NCI-H2107 treated with DMSO at 0.1 percent for 48 hours (cell line): ENCODE measurements around the gene LCNL1.

ENCODE experiments used
- DNase-seq: peaks from one replicate; lab custom pipeline; 2025; ENCODE audit not compliant: unreplicated experiment; lab: John Stamatoyannopoulos, UW

LCNL1 gene

GRCh38 chr9:136946228-136947027 lies 36.4 kb upstream of the LCNL1 start:
- DNase-seq = no peak

- no peak for DNase-seq
Measured at GRCh38 chr9:136947028-136947891, 35.5 kb upstream of the LCNL1 start.

- DNase-seq = no peak
Measured at GRCh38 chr9:136947955-136948510, 34.8 kb upstream of the LCNL1 start.

GRCh38 chr9:136949239-136949816 lies 33.5 kb upstream of the LCNL1 start:
- peak; percentile 46 for DNase-seq

GRCh38 chr9:136949817-136950655 lies 32.8 kb upstream of the LCNL1 start:
- DNase-seq = peak; percentile 84

- no peak for DNase-seq
Measured at GRCh38 chr9:136950656-136951276, 32.0 kb upstream of the LCNL1 start.

GRCh38 chr9:136951541-136952320 lies 31.1 kb upstream of the LCNL1 start, which contains the start of gene LCN12:
TSS of gene LCN12 (plus strand) at chr9:136952273. CDS start at chr9:136952328, 55 bp downstream.
- no peak for DNase-seq

GRCh38 chr9:136952321-136952850 lies 30.4 kb upstream of the LCNL1 start:
- DNase-seq = no peak

GRCh38 chr9:136952876-136953770 lies 29.7 kb upstream of the LCNL1 start:
- no peak for DNase-seq

GRCh38 chr9:136953771-136954269 lies 29.0 kb upstream of the LCNL1 start:
- no peak for DNase-seq

GRCh38 chr9:136954270-136955083 lies 28.3 kb upstream of the LCNL1 start:
- no peak for DNase-seq

- no peak for DNase-seq
Measured at GRCh38 chr9:136955202-136955942, 27.4 kb upstream of the LCNL1 start.

- DNase-seq = no peak
Measured at GRCh38 chr9:136955943-136956335, 26.9 kb upstream of the LCNL1 start.

- DNase-seq = no peak
Measured at GRCh38 chr9:136956604-136957003, 26.2 kb upstream of the LCNL1 start.

- no peak for DNase-seq
Measured at GRCh38 chr9:136957461-136957860, 25.3 kb upstream of the LCNL1 start.

GRCh38 chr9:136957901-136958300 lies 24.9 kb upstream of the LCNL1 start:
- no peak for DNase-seq
